PC-3 (cell line): Measurements from ENCODE around the gene C4orf36.

Experiments
- CTCF ChIP-seq: fragments of 300-600 bp; sonication (generic); conservative IDR thresholded peaks from 2 replicates; pipeline ENCODE4 v1.5.1; 2017; ENCODE audit warnings: antibody characterized with exemption, low read depth, mild to moderate bottlenecking, low read length
- EZH2phosphoT487 ChIP-seq: fragments of 300-600 bp; sonication (generic); IDR thresholded peaks from 2 replicates; pipeline ENCODE4 v1.6.1; 2018; ENCODE audit warnings: mild to moderate bottlenecking, antibody characterized with exemption, low read length, borderline replicate concordance

DNA sequence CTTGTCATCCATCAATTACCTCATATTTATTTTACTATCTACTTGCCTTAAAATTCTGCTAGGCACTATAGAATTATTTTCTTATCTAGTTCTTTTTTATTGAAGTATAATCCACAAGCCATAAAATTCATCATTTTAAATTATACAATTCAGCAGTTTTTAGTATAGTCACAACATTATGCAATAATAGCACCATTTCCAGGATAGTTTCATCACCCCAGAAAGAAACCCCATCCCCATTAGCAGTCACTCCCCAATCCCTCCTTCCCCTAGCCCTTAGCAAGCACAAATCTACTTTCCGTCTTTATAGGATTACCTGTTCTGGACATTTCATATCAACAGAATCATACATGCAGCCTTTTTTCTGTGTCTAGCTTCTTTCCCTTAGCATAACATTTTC lies 58.6 kb downstream of the C4orf36 start:
- no peak for TF ChIP-seq CTCF
- TF ChIP-seq EZH2phosphoT487: no peak
